ENCODE results near the gene PDE3A.
"Not testable (repeated sequence)": the region's sequence is repeated elsewhere in the genome, so short reads cannot be mapped to it uniquely, and the experiment has no call there.

The PDE3A gene

GRCh38 chr12:20604408-20605067 is 236.2 kb downstream of the PDE3A start:
- DNase-seq (no peak), ATAC-seq (no peak)
- no peaks in the 10 kb centered on the region for H3K36me3 Mint-ChIP-seq (ENCODE audit: low read depth)
- H3K4me1 Mint-ChIP-seq, result no peaks in the 10 kb centered on the region
- H3K27ac Mint-ChIP-seq, result no peak overlapping the region
- no peaks in the 10 kb centered on the region for H3K27me3 Mint-ChIP-seq
- no peaks in the 10 kb centered on the region for H3K9me3 Mint-ChIP-seq
- no peak overlapping the region for H3K4me3 Mint-ChIP-seq

- not testable (repeated sequence) for H3K4me1 Mint-ChIP-seq; ATAC-seq; H3K9me3 Mint-ChIP-seq; H3K4me3 Mint-ChIP-seq; H3K36me3 Mint-ChIP-seq (ENCODE audit: low read depth); H3K27me3 Mint-ChIP-seq; H3K27ac Mint-ChIP-seq; DNase-seq
Measured at GRCh38 chr12:20615020-20615419, 246.7 kb downstream of the PDE3A start.

- DNase-seq (no peak), ATAC-seq (no peak)
- H3K9me3 Mint-ChIP-seq, result no peaks in the 10 kb centered on the region
- no peak overlapping the region for H3K4me3 Mint-ChIP-seq
- no peaks in the 10 kb centered on the region for H3K36me3 Mint-ChIP-seq (ENCODE audit: low read depth)
- no peaks in the 10 kb centered on the region for H3K27me3 Mint-ChIP-seq
- no peak overlapping the region for H3K27ac Mint-ChIP-seq
- H3K4me1 Mint-ChIP-seq, result no peaks in the 10 kb centered on the region
Measured at GRCh38 chr12:20616093-20616492, 247.8 kb downstream of the PDE3A start.

DNA sequence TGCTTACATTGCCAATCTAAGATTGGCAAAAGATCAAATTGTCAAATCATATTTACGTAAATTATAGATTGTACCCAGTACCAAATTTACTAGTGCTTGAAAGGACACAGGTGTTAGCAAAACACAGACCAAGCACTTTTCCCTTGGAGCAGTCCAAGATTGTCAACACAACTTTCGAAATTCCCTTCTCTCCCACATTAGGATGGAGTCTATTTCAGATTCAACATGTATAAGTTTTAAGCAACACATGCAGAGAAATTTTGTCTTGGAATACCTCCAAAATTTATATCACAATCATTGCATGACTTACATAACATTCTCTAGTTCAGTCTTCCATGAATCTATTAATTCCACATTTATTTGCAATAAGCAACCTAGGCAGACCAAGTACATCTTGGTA is 251.9 kb downstream of the PDE3A start:
- Mint-ChIP-seq H3K27me3 (no peaks in the 10 kb centered on the region), H3K4me1 (no peaks in the 10 kb centered on the region), H3K9me3 (no peaks in the 10 kb centered on the region), H3K36me3 (ENCODE audit: low read depth) (no peaks in the 10 kb centered on the region), H3K4me3 (no peak overlapping the region), H3K27ac (no peak overlapping the region)
- no peak for ATAC-seq
- DNase-seq, result no peak

GRCh38 chr12:20624718-20625117 is 256.4 kb downstream of the PDE3A start:
- H3K4me3 Mint-ChIP-seq, result no peak overlapping the region
- H3K36me3 Mint-ChIP-seq (ENCODE audit: low read depth), result no peaks in the 10 kb centered on the region
- DNase-seq, result no peak
- H3K27me3 Mint-ChIP-seq, result no peaks in the 10 kb centered on the region
- no peak for ATAC-seq
- no peaks in the 10 kb centered on the region for H3K4me1 Mint-ChIP-seq
- H3K9me3 Mint-ChIP-seq, result no peaks in the 10 kb centered on the region
- no peak overlapping the region for H3K27ac Mint-ChIP-seq

DNA sequence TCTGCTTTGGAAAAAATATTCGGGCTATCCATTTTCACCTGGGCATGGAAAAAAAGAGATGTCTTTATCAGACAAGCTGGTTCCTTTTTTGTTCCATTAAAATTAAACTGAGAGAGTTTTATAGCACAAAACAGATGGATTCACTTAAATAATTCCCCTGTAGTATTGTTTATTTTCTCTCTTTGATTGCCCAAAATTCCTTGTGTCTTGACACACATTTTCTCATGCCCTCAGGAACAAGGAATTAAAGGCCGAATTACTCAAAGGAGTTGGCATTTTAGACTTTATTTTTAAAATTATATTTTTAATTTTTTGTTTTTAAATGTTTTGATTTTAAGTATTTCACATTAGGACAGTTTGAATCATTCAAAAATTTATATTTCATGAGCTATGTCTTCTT is 257.2 kb downstream of the PDE3A start:
- Mint-ChIP-seq H3K27me3 (no peaks in the 10 kb centered on the region), H3K4me1 (no peaks in the 10 kb centered on the region), H3K9me3 (no peaks in the 10 kb centered on the region), H3K4me3 (no peak overlapping the region), H3K27ac (no peak overlapping the region), H3K36me3 (ENCODE audit: low read depth) (no peaks in the 10 kb centered on the region)
- DNase-seq (no peak), ATAC-seq (no peak)

GRCh38 chr12:20627001-20627588 is 258.8 kb downstream of the PDE3A start:
- Mint-ChIP-seq H3K4me1 (no peaks in the 10 kb centered on the region), H3K27me3 (no peaks in the 10 kb centered on the region), H3K27ac (no peak overlapping the region), H3K9me3 (no peaks in the 10 kb centered on the region), H3K4me3 (no peak overlapping the region), H3K36me3 (ENCODE audit: low read depth) (no peaks in the 10 kb centered on the region)
- no peak for ATAC-seq
- DNase-seq, result no peak

- Mint-ChIP-seq H3K4me1 (no peaks in the 10 kb centered on the region), H3K4me3 (no peak overlapping the region), H3K27ac (no peak overlapping the region), H3K27me3 (no peaks in the 10 kb centered on the region), H3K9me3 (no peaks in the 10 kb centered on the region), H3K36me3 (ENCODE audit: low read depth) (no peaks in the 10 kb centered on the region)
- DNase-seq (no peak), ATAC-seq (no peak)
Measured at GRCh38 chr12:20628226-20628787, 260.0 kb downstream of the PDE3A start.

DNA sequence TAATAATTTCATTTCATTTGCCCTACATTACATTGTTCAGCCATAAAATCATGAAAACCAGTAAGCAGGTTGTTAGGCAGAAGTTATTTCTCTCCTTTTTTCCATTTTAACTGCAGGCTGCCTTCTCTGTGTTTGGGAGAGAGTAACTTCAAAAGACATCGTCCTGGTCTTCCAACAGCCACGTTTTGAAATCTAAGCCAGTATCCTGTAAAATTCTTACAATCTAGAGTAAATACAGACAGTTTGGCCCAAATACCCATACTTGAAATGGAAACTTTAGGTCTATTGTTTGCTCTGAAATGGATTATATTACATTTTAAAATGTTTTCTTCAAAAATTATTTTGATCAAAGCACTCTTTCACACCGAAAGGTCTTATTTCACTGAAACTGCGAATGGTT is 260.7 kb downstream of the PDE3A start:
- H3K4me3 Mint-ChIP-seq, result no peak overlapping the region
- DNase-seq, result no peak
- no peaks in the 10 kb centered on the region for H3K36me3 Mint-ChIP-seq (ENCODE audit: low read depth)
- no peaks in the 10 kb centered on the region for H3K4me1 Mint-ChIP-seq
- no peaks in the 10 kb centered on the region for H3K9me3 Mint-ChIP-seq
- no peaks in the 10 kb centered on the region for H3K27me3 Mint-ChIP-seq
- ATAC-seq, result no peak
- H3K27ac Mint-ChIP-seq, result no peak overlapping the region

DNA sequence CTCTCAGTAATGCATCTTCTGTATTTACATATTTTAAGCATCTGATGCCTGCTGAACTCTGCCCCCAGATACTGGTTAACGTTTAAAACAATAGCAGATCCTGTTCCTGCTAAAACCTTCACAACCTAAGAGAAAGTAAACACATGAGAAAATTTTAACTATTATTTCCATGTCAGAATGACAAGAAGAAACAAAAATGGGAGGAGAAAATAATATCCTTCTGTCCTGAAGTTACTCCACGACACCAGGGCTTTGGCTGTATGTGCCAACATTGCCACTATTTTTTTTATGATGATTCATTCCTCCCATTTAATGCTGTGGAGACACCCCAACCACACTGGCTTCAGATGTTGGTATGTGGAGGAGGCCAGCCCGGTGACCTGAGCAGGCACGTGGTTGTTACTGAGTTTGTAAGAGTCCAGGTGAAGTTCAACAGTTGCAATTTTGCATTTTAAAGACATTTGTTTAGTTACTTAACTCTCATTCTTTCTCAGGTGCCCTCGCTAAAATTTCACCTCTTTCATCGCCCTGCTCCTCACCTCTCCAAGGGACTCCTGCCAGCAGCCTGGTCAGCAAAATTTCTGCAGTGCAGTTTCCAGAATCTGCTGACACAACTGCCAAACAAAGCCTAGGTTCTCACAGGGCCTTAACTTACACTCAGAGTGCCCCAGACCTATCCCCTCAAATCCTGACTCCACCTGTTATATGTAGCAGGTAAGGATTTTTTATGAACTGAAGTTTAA is 261.2 kb downstream of the PDE3A start:
- Mint-ChIP-seq H3K27me3 (no peaks in the 10 kb centered on the region), H3K4me3 (no peak overlapping the region), H3K4me1 (no peaks in the 10 kb centered on the region), H3K36me3 (ENCODE audit: low read depth) (no peaks in the 10 kb centered on the region), H3K9me3 (no peaks in the 10 kb centered on the region), H3K27ac (no peak overlapping the region)
- ATAC-seq (no peak), DNase-seq (no peak)

DNA sequence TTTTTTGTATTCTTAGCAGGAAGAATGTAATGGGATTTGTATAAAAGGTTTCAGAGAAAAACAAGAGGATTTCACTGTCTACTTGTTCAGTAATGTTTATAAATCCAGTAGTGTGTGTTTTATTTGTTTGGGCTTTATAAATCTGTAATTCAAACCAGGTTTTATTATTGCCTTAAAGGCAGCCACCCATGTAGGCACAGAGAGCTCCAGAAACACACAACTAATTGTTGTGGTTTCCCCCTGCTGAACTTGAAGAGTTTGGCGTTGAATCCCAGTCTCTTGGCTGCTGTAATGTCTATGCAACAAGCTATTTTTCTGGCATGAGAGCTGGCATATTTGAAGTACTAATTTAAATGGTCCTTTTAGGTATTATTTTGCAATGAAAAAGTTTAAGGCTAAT is 263.4 kb downstream of the PDE3A start:
- DNase-seq (no peak), ATAC-seq (no peak)
- H3K27ac Mint-ChIP-seq, result no peak overlapping the region
- no peaks in the 10 kb centered on the region for H3K27me3 Mint-ChIP-seq
- no peaks in the 10 kb centered on the region for H3K4me1 Mint-ChIP-seq
- H3K36me3 Mint-ChIP-seq (ENCODE audit: low read depth), result no peaks in the 10 kb centered on the region
- H3K9me3 Mint-ChIP-seq, result no peaks in the 10 kb centered on the region
- no peak overlapping the region for H3K4me3 Mint-ChIP-seq

- ATAC-seq, result no peak
- Mint-ChIP-seq H3K4me3 (no peak overlapping the region), H3K27ac (no peak overlapping the region), H3K36me3 (ENCODE audit: low read depth) (no peaks in the 10 kb centered on the region), H3K27me3 (no peaks in the 10 kb centered on the region), H3K4me1 (no peaks in the 10 kb centered on the region), H3K9me3 (no peaks in the 10 kb centered on the region)
- no peak for DNase-seq
Measured at GRCh38 chr12:20641106-20641505, 272.8 kb downstream of the PDE3A start.

DNA sequence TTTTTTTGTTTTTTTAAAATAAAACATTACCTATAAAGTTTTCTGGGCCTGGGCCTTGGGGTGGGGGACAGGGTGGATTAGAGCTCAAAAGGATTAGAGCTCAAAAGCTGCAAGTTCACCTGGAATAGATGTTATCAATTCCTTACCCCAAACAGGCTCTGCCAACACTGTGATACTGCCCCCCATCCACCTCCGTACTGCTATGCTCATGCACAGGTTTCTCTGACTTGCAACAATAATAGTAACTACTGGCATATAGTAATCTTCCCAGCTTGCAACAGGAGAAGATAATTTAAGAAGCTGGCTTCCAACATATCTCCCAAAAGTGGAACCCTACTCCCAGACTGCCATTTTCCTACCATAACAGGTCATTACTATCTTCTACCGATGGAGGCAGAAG is 275.5 kb downstream of the PDE3A start:
- Mint-ChIP-seq H3K9me3 (no peaks in the 10 kb centered on the region), H3K4me1 (no peaks in the 10 kb centered on the region), H3K4me3 (no peak overlapping the region), H3K27ac (no peak overlapping the region), H3K27me3 (no peaks in the 10 kb centered on the region), H3K36me3 (ENCODE audit: low read depth) (no peaks in the 10 kb centered on the region)
- DNase-seq (no peak), ATAC-seq (no peak)

DNA sequence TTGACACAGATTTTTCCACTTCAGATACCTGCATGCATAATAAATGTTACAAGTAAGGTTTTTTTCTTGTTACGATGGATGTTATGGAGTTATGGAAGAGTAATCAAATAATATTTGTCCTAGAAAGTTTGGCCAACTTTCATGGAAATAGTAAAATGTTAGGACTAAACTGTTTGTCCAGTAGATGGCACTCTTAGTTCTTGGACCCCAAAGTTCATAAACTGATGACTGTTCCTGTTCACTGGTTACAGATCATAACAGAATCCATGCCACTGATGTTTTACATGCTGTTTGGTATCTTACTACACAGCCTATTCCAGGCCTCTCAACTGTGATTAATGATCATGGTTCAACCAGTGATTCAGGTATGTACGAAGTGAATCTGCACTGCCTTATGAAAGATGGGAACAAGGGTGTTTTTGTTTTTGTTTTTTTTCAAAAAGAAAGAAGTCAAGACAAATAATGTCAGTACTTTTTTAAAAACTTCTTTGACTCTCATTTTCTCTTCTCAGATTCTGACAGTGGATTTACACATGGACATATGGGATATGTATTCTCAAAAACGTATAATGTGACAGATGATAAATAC is 278.0 kb downstream of the PDE3A start:
- DNase-seq (no peak), ATAC-seq (no peak)
- Mint-ChIP-seq H3K4me1 (no peaks in the 10 kb centered on the region), H3K9me3 (no peaks in the 10 kb centered on the region), H3K36me3 (ENCODE audit: low read depth) (no peaks in the 10 kb centered on the region), H3K27me3 (no peaks in the 10 kb centered on the region), H3K27ac (no peak overlapping the region), H3K4me3 (no peak overlapping the region)

DNA sequence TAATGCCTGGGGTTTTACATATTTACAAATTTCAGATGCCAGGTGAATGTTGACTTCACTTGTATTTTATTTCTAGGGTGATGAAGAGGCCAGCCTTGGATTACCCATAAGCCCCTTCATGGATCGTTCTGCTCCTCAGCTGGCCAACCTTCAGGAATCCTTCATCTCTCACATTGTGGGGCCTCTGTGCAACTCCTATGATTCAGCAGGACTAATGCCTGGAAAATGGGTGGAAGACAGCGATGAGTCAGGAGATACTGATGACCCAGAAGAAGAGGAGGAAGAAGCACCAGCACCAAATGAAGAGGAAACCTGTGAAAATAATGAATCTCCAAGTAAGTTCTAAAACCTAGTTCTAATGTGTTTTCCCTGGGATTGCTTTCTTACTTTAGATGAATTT is 285.5 kb downstream of the PDE3A start:
- Mint-ChIP-seq H3K9me3 (peaks cover 4% of the 10 kb centered on the region), H3K4me3 (no peak overlapping the region), H3K27me3 (no peaks in the 10 kb centered on the region), H3K27ac (no peak overlapping the region), H3K4me1 (no peaks in the 10 kb centered on the region), H3K36me3 (ENCODE audit: low read depth) (no peaks in the 10 kb centered on the region)
- DNase-seq (no peak), ATAC-seq (no peak)

Measured in activated naive CD8-positive, alpha-beta T cell treated with anti-CD3 and anti-CD28 coated beads, Interleukin-2, amount 50 U/mL, for 24 hours (primary cell).